Memory B cell (primary cell): ENCODE measurements around the gene DDX6.
"Not testable (repeated sequence)": the region's sequence is repeated elsewhere in the genome, so short reads cannot be mapped to it uniquely, and the experiment has no call there.

Experiments
- ATAC-seq: fragments of 150-1000 bp; cut with Tn5 transposase; 2 replicates; pipeline ENCODE4 v1.10.0; 2021; ENCODE audit warnings: low read depth, mild to moderate bottlenecking, moderate library complexity
- DNase-seq, 2 donors: peaks; one replicate each; pipeline ENCODE4 v3.0.0; 2022; ENCODE audit warnings: low spot score in 2 of 2
- H3K27ac Mint-ChIP-seq: one replicate; pipeline ENCODE4 v1.8.0; 2022; ENCODE audit warnings: mild to moderate bottlenecking, moderate library complexity, mixed read lengths
- H3K27me3 Mint-ChIP-seq: one replicate; pipeline ENCODE4 v1.8.0; 2022; ENCODE audit warnings: mixed read lengths
- H3K36me3 Mint-ChIP-seq: one replicate; pipeline ENCODE4 v1.8.0; 2022; ENCODE audit warnings: mild to moderate bottlenecking, mixed read lengths
- H3K4me1 Mint-ChIP-seq: one replicate; pipeline ENCODE4 v1.8.0; 2022; ENCODE audit warnings: mixed read lengths
- H3K4me3 Mint-ChIP-seq: one replicate; pipeline ENCODE4 v1.8.0; 2022; ENCODE audit warnings: mild to moderate bottlenecking, moderate library complexity, mixed read lengths
- H3K9me3 Mint-ChIP-seq: one replicate; pipeline ENCODE4 v1.8.0; 2022; ENCODE audit warnings: mixed read lengths

Gene DDX6, protein sequence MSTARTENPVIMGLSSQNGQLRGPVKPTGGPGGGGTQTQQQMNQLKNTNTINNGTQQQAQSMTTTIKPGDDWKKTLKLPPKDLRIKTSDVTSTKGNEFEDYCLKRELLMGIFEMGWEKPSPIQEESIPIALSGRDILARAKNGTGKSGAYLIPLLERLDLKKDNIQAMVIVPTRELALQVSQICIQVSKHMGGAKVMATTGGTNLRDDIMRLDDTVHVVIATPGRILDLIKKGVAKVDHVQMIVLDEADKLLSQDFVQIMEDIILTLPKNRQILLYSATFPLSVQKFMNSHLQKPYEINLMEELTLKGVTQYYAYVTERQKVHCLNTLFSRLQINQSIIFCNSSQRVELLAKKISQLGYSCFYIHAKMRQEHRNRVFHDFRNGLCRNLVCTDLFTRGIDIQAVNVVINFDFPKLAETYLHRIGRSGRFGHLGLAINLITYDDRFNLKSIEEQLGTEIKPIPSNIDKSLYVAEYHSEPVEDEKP

DNA sequence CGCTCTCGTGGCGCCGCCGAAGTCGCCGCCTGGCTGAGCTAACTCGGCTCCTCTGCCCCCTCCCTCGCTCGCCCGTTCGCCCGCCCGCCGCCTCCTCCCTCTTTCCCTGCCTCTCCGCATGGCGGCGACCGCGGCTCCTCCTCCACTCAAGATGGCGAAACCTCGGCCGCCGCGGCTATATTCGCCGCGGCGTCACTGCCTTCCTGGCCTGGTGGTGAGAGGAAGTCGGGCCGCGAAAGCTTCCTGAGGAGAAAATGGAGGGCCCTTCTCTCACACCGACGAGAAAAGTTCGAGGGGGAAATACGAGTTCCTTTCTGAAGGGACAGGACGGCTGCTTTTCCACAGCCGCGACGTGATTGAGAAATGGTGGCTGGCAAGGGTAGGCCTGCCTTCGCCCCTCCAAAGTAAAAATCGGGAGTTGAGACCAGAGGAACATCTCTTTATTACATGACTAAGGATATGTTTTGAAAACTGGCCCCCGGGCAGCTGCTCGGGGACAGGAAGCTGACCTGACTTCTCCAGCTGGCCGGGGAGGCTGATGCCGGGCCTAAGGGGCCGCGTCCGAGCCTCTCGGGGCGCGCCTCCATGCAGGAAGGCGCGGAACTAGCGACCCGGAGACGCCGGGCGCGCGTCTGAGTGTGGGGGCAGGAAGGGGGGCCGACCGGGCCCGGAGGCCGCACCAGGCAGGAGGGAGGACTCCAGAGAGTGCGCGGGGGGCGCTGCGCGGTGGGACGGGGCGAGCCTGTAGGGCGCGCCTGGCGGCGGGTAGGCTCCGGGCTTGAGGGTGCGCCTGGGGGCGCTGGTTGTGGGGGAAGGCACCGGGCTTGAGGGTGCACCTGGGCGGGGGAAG, at the start of gene DDX6:
Gene DDX6 (minus strand): TSS at position 54 of the 850 bp plus-strand sequence. CDS start 4,913 bp downstream, outside the sequence.
- DNase-seq (peak; percentile 85 to 89), ATAC-seq (peak; percentile 62)
- Mint-ChIP-seq H3K9me3 (no peaks in the 10 kb centered on the region), H3K27me3 (no peaks in the 10 kb centered on the region), H3K36me3 (no peaks in the 10 kb centered on the region), H3K4me1 (peaks cover 17% of the 10 kb centered on the region), H3K27ac (peak within 1 kb of the TSS; percentile 99), H3K4me3 (peak within 1 kb of the TSS; percentile 100)

- peaks cover 28% of the 10 kb centered on the region for H3K4me1 Mint-ChIP-seq
- DNase-seq = peak in 1 of 2 donors; percentile 38
These were observed 48.1 kb upstream of the DDX6 start for GRCh38 chr11:118838905-118839553.

DNA sequence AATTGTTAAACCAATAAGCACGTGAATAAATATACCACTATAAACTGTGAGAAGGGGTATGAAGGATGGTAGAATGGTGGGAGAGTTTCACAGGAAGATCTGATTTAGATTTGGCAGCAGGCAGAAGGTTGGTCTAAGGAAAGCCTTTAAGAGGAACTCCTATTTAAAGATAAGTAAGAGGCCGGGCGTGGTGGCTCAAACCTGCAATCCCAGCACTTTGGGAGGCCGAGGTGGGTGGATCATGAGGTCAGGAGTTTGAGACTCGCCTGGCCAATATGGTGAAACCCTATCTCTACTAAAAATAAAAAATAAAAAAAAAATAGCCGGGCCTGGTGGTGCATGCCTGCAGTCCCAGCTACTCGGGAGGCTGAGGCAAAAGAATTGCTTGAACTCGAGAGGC, 46.9 kb upstream of the DDX6 start:
- no peaks in the 10 kb centered on the region for H3K27me3 Mint-ChIP-seq
- no peak overlapping the region for H3K4me3 Mint-ChIP-seq
- H3K36me3 Mint-ChIP-seq = no peaks in the 10 kb centered on the region
- peaks cover 29% of the 10 kb centered on the region for H3K4me1 Mint-ChIP-seq
- H3K9me3 Mint-ChIP-seq = no peaks in the 10 kb centered on the region
- no peak for DNase-seq
- peak overlapping the region; percentile 87 for H3K27ac Mint-ChIP-seq
- no peak for ATAC-seq

More at GRCh38 chr11:118838905-118839553, 48.1 kb upstream of the DDX6 start:
- Mint-ChIP-seq H3K27ac (peak overlapping the region; percentile 19), H3K27me3 (no peaks in the 10 kb centered on the region), H3K9me3 (no peaks in the 10 kb centered on the region), H3K36me3 (no peaks in the 10 kb centered on the region), H3K4me3 (peak overlapping the region; percentile 6)
- ATAC-seq = peak; percentile 72

DNA sequence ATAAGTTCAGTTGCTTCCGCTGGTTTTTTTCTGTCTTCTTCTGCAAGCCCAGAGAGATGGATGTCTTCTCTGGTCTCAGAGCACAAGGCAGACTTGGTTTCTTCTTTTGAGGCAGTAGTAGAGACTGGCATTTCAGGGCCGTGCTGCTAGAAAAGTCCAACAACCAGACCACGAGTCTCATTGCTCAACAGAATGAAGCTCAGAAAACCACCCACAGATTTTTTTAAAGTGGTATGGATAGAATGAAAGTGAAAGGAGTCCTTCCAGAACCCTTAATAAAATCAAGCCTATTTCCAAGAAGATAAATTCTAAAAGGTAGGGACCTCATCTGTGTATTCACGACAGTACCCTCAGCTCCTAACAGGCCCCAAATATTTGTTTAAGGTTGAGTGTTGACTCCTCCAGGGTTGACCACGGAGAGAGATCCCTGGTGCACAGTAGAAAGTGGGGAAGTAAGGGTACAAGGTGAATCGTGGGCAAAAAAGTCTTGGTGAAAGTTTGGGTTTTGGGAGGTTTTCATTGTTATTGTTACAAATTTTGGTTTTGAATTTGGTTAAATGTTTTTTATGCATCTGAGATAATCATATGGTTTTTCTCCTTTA, 43.6 kb upstream of the DDX6 start:
- Mint-ChIP-seq H3K4me1 (peaks cover 20% of the 10 kb centered on the region), H3K36me3 (no peaks in the 10 kb centered on the region), H3K4me3 (peak overlapping the region; percentile 87), H3K27ac (peak overlapping the region; percentile 83), H3K9me3 (no peaks in the 10 kb centered on the region), H3K27me3 (no peaks in the 10 kb centered on the region)
- peak; percentile 62 for ATAC-seq
- DNase-seq = no peak

DNA sequence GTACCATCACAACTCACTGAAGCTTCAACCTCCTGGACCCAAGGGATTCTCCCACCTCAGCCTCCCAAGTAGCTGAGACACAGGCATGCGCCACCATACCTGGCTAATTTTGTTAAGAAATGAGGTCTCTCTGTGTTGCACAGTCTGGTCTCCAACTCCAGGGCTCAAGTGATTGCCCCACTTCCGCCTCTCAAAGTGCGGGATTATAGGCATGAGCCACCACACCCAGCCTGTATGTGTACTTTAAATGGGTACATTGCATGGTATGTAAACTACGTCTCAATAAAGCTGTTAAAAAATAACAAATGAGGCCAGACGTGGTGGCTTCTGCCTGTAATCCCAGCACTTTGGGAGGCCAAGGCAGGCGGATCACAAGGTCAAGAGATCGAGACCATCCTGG, 36.2 kb upstream of the DDX6 start:
- Mint-ChIP-seq H3K27ac (peak overlapping the region; percentile 17), H3K4me3 (no peak overlapping the region), H3K36me3 (no peaks in the 10 kb centered on the region), H3K27me3 (no peaks in the 10 kb centered on the region), H3K9me3 (no peaks in the 10 kb centered on the region), H3K4me1 (peaks cover 9% of the 10 kb centered on the region)
- DNase-seq (no peak), ATAC-seq (no peak)

- Mint-ChIP-seq H3K4me3 (peak overlapping the region; percentile 73), H3K27ac (peak overlapping the region; percentile 97), H3K4me1 (peaks cover 27% of the 10 kb centered on the region)
- DNase-seq, H3K36me3 Mint-ChIP-seq, H3K27me3 Mint-ChIP-seq, H3K9me3 Mint-ChIP-seq: not testable (repeated sequence)
- peak; percentile 10 for ATAC-seq
These were observed 32.1 kb upstream of the DDX6 start for GRCh38 chr11:118822936-118823510.

DNA sequence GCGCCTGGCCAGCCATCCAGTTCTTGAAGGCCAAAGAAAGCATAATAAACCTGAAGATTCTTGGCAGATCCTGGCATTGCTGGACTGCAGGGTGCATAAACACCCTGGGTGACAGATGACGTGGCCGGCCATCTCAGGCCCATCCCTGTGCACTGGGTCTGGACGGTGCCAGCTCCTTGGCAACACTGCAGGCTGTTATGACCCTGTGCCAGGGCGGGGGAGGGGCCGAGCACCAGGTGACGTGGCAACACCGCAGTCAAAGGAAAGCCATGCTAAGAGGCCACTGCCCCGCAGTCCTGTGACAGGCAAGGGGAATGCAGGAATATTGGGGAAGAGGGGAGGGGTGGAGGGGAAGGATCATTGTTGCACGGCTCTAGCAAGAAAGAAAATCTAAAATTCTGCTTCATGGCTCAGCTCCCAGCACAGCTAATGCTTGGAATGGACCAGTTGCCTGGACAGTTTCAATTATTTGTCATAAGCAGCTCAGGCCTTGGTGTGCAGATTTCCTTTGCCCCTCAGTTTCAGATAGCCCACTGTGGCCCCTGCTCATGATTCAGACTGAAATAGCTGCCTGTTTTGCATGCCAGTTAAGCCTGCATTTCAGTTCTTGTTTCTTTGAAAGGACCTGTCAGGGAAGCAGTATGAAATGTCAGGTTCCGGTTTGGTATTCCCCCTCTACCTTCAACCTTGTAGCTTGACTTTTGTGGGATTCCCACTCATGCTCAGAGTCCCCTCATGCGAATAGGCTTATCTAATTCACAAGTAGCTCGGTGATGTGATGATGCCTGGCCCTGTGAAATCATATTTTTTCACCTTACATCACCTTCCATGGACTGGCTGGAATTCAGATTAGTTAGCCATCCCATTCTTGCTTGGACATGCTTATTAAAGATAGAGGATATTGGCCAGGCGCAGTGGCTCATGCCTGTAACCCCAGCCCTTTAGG, 29.7 kb upstream of the DDX6 start:
- Mint-ChIP-seq H3K27me3 (no peaks in the 10 kb centered on the region), H3K4me3 (peak overlapping the region; percentile 68), H3K36me3 (no peaks in the 10 kb centered on the region), H3K4me1 (peaks cover 25% of the 10 kb centered on the region), H3K9me3 (no peaks in the 10 kb centered on the region), H3K27ac (peak overlapping the region; percentile 97)
- ATAC-seq (peak; percentile 91), DNase-seq (peak; percentile 49 to 75)

DNA sequence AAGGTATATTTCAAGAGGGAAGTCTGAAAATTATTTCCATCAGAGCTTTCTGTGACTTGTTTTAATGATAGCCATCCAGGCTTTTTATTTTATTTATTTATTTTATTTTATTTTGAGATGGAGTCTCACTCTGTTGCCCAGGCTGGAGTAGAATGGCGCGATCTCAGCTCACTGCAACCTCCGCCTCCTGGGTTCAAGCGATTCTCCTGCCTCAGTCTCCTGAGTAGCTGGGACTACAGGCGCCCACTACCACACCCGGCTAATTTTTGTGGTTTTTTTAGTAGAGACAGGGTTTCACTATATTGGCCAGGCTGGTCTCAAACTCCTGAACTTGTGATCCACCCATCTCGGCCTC, 29.0 kb upstream of the DDX6 start:
- H3K27me3 Mint-ChIP-seq, H3K9me3 Mint-ChIP-seq, DNase-seq, ATAC-seq, H3K36me3 Mint-ChIP-seq: not testable (repeated sequence)
- H3K27ac Mint-ChIP-seq = peak overlapping the region; percentile 97
- H3K4me1 Mint-ChIP-seq = peaks cover 25% of the 10 kb centered on the region
- H3K4me3 Mint-ChIP-seq = peak overlapping the region; percentile 68

- H3K9me3 Mint-ChIP-seq = no peaks in the 10 kb centered on the region
- no peak for ATAC-seq
- peak overlapping the region; percentile 97 for H3K27ac Mint-ChIP-seq
- no peaks in the 10 kb centered on the region for H3K36me3 Mint-ChIP-seq
- no peaks in the 10 kb centered on the region for H3K27me3 Mint-ChIP-seq
- H3K4me3 Mint-ChIP-seq = peak overlapping the region; percentile 75
- H3K4me1 Mint-ChIP-seq = peaks cover 27% of the 10 kb centered on the region
- DNase-seq = no peak
These were observed 28.5 kb upstream of the DDX6 start for GRCh38 chr11:118819334-118820024.

DNA sequence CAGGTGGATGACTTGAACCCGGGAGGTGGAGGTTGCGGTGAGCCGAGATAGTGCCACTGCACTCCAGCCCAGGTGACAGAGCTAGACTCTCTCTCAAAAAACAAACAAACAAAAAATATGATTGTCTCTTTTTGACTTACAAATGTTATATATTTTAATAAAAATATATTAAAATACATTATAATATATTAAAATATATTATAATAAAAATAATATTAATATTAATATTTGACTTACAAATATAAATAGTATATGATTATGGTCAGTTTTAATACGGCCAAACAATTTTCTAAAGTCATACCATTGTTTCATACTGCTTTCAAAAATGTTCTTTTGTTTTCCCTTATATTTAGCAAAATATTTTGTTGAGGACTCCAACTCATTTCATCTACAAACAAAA, 27.2 kb upstream of the DDX6 start:
- DNase-seq (no peak), ATAC-seq (no peak)
- Mint-ChIP-seq H3K27me3 (no peaks in the 10 kb centered on the region), H3K36me3 (no peaks in the 10 kb centered on the region), H3K4me3 (no peak overlapping the region), H3K27ac (no peak overlapping the region), H3K4me1 (peaks cover 37% of the 10 kb centered on the region), H3K9me3 (no peaks in the 10 kb centered on the region)

- no peaks in the 10 kb centered on the region for H3K36me3 Mint-ChIP-seq
- H3K4me1 Mint-ChIP-seq = peaks cover 24% of the 10 kb centered on the region
- no peaks in the 10 kb centered on the region for H3K27me3 Mint-ChIP-seq
- peak; percentile 56 for ATAC-seq
- H3K9me3 Mint-ChIP-seq = no peaks in the 10 kb centered on the region
- DNase-seq = no peak
- H3K27ac Mint-ChIP-seq = peak overlapping the region; percentile 88
- H3K4me3 Mint-ChIP-seq = peak overlapping the region; percentile 6
These were observed 22.6 kb upstream of the DDX6 start for GRCh38 chr11:118813551-118813950.

GRCh38 chr11:118812485-118812884, 21.5 kb upstream of the DDX6 start:
- H3K4me3 Mint-ChIP-seq = no peak overlapping the region
- H3K27ac Mint-ChIP-seq = no peak overlapping the region
- H3K9me3 Mint-ChIP-seq = no peaks in the 10 kb centered on the region
- peaks cover 31% of the 10 kb centered on the region for H3K4me1 Mint-ChIP-seq
- ATAC-seq (no peak), DNase-seq (no peak)
- no peaks in the 10 kb centered on the region for H3K36me3 Mint-ChIP-seq
- H3K27me3 Mint-ChIP-seq = no peaks in the 10 kb centered on the region
